HG03066 (cell line): ENCODE measurements around the gene RANBP3L.
"Not testable (repeated sequence)": the region's sequence is repeated elsewhere in the genome, so short reads cannot be mapped to it uniquely, and the experiment has no call there.

Experiments
- ATAC-seq: cut with Tn5 transposase; IDR thresholded peaks from one replicate; pipeline ENCODE4 v1.9.1; 2021; ENCODE audit warnings: low read depth; ENCODE audit not compliant: unreplicated experiment

Gene RANBP3L

DNA sequence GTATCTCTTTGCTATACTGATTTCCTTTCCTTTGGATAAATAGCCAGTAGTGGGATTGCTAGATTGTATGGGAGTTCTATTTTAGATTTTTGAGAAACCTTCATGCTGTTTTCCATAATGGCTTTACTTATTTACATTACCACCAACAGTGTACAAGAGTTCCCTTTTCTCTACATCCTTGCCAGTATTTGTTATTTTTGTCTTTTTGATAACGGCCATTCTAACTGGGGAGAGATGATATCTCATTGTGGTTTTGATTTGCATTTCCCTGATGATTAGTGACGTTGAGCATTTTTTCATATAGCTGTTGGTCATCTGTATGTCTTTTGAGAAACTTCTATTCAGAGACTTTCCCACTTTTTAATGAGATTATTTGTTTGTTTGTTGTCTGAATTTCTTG, 85.8 kb downstream of the RANBP3L start:
- no peak for ATAC-seq

DNA sequence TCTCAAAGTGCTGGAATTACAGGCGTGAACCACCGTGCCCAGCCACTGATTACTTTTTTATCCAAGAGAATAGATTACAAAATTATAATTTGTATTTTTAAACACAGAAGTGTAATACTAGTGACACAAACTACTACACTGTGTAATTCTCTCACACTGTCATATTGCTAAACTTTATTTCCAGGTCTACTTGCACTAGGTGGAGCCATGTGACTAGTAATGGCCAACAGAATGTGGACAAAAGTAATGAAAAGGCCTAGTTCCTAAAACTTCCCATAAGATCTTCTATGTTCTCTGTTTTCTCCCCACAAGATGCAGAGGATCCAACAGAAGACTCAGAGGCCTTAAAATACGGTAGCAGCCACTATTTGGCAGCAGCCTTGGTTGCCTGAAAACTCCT, 87.3 kb downstream of the RANBP3L start:
- ATAC-seq: no peak

DNA sequence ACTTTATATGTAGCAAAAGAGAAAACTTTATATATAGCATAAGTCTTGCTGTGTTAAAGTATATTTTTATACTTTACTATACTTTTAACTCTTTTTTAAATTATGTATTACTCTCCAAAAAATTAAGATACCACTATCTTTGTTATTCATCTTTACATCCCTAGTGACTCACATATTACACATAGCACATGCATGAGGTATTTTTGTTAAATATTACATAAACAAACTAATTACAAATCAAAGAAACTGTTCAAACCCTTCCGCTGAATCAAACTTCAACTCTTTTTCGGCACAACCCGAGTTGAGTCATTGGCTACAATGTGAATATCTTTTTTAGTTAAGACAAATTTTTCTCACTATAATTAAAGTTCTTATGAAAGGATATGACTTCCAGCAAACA, 92.0 kb downstream of the RANBP3L start:
- no peak for ATAC-seq

DNA sequence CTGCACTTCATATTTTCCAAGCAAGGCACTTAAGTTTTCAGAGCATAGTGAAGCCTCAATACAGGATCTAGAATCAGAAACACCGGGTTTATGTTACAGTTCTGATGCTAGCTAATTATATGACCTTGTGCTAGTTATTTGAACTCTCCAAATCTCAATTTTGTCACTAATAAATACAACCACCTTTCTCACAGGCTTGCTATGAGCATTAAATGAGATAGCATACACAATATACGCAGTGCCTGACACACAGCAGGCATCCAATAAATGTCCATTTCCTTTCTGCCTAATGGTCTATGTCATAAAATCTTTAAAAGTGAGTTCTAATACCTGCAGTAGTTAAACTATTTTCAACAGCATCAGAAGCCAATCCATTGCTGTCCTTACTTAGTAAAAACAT, 92.9 kb downstream of the RANBP3L start:
- ATAC-seq: no peak

DNA sequence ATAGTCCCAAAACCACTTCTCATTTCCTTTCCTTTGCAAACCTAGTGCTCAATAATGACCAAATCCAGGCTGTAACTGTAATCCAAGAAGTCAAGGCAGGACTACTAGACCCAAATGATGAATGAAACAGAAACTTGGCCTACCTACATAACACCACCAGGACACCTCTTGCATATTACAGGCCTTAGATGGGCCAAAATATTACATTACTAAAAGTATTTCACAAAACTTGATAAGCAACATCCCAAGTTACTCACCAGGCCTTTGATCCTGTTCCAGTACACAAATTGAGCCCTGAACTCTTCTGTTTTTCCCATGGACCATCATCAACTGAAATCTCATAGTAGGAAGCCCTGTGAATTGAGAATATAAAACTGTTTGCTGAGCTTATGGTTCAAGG, 94.8 kb downstream of the RANBP3L start:
- ATAC-seq: no peak

DNA sequence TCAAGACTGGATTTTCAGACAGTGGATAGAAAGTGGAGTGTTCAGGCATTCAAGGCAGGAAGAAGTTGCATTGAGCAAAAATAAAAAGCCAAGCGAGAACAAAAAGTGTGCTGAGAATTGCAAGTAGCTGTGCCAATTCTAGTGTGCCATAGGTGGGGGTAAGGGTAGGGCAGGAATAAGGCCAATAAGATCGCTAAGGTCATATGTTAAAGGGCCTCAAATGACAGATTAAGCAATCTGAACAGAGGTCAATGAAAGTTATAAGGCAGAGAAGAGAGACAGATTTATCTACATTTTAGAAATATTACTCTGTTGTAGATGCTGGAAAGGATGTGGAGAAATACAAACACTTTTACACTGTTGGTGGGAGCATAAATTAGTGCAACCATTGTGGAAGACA, 96.4 kb downstream of the RANBP3L start:
- no peak for ATAC-seq

DNA sequence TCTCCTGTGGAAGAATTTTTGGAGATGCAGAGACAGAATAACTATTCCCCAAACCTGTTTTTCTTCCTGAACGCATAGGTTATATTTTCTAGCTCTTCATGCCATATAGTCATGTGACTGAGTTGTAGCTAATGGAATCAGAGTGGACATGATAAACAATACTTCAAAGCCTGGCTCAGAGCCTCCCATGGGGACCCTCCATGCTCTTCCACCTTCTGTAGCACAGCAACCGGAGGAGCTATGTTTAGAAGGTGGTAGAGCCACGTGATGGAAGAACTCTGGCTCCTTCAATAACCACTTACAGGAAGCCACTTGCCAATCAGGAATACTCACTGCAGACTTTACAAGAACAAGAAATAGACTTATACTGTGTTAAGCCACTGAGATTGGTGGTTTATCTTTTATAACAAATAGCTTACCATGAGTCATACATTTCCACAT, 99.2 kb downstream of the RANBP3L start:
- no peak for ATAC-seq

DNA sequence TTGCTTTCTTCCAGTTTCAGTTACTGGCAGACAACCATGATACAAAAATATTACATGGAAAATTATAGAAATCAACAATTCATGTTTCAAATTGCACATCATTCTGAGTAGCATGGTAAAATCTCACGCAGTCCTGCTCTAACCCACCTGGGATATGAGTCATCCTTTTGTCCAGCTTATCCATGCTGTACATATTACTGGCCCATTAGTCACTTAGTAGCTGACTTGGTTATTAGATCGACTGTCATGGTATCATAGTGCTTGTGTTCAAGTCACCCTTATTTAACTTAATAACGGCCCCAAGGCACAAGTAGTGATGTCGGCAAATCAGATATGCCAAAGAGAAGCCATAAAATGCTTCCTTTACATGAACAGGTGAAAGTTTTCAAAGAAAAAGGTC, 101.2 kb downstream of the RANBP3L start:
- ATAC-seq: no peak

DNA sequence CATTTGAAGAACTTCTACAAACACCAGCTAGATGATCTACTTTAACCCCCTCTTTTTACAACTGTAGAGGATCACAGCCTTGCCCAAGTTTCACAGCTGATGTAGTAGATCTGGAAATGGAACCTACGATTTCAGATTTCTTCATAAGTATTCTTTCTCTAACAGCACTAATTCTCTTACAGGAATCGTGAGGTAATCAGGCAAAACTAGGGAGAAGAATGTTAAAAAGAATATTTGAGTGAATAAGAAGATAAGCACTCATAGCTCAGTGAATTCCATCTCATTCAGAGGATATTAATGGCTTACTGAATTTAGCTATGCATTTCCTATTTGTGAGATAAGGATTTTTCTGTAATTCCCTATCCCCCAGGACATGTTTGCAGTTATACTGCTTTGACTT, 102.1 kb downstream of the RANBP3L start:
- ATAC-seq: no peak

DNA sequence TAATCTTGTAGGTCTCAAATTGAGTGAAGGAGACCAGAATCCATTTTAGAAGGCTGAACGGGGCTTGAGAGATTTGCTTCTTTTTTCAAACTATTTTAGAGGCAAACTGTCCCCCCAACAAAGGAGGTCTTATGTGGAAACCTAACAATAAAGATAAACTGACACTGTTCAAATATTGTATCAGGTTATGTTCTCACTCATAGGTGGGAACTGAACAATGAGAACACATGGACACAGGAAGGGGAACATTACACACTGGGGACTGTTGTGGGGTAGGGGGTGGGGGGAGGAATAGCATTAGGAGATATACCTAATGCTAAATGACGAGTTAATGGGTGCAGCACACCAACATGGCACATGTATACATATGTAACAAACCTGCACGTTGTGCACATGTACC, 102.9 kb downstream of the RANBP3L start:
- not testable (repeated sequence) for ATAC-seq
